GM21723 (cell line): ENCODE data around the gene APOL6.
"Not testable (repeated sequence)": the region's sequence is repeated elsewhere in the genome, so short reads cannot be mapped to it uniquely, and the experiment has no call there.

Source experiments
- ATAC-seq: cut with Tn5 transposase; IDR thresholded peaks from one replicate; pipeline ENCODE4 v1.9.1; 2021; ENCODE audit warnings: mild to moderate bottlenecking, moderate library complexity; ENCODE audit not compliant: unreplicated experiment

Gene APOL6

GRCh38 chr22:35617137-35617755 lies 31.0 kb upstream of the APOL6 start, which contains the start of gene MB:
MB (minus strand) TSS chr22:35617329; CDS start chr22:35617257, 72 bp downstream.
- ATAC-seq = no peak

GRCh38 chr22:35618427-35619223 lies 29.6 kb upstream of the APOL6 start:
- ATAC-seq = no peak

DNA sequence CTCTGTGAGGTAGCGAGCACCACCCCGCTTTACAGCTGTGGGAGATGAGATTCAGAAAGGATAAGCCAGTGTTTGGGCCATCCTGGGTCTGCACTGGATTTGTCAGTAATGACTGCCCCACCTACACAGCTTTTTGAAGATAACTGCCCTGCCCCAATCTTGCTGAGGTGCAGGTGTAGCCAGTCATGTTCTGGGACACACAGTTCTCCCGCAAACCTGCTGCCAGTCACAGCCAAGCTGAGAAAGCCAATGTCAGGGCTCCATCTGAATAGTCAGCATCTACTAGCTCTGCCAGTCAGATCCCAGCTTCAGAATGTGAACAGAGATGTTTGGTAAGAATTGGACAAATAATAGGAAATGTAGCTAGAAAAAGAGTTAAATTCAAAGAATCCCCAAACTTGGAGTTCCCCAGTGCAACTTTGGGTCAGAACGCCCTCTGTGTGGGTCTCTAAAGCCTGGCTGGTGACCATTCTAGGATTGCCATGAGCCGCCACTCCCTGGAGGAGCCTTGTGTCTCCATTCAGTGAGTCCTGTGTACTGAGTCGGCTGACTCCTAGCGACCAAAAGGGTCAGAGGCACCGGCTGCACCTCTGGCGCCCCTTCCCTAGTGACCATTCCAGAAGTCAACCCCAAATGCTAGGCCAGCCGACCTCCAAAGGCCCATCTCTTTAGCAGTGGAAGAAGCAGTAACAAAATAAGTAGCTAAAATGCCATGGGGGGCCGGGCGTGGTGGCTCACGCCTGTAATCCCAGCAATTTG lies 28.7 kb upstream of the APOL6 start:
- no peak for ATAC-seq

DNA sequence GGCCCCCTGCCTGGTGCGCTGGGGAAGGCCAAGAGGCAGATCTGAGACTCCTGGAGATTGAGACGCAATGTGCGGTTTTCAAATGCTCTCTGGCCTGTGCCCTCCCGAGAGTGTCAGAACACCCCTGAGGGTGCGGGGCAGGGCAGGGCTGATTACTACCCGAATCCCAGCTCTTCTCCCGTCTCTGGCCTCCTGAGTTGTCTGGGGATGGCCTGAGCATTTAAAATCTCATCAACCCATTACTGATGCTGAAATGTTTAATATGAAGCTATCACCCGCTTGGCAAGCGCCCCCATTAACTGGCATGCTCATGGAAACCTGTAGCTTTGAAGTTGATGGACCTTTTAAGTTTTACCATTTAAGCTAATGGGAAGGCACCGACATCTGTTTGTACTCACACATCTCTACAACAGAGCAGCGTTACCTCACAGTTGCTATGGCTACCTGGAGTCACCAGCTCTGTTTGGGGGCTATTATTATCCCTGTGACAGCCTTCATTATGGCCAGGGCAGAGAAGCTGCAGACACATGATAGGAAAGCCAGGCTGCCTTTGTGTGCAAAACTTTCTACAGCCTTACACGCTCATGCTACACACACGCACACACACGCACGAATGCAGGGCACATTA lies 27.5 kb upstream of the APOL6 start:
- no peak for ATAC-seq

- no peak for ATAC-seq
These were observed 26.8 kb upstream of the APOL6 start for GRCh38 chr22:35621451-35621850.

DNA sequence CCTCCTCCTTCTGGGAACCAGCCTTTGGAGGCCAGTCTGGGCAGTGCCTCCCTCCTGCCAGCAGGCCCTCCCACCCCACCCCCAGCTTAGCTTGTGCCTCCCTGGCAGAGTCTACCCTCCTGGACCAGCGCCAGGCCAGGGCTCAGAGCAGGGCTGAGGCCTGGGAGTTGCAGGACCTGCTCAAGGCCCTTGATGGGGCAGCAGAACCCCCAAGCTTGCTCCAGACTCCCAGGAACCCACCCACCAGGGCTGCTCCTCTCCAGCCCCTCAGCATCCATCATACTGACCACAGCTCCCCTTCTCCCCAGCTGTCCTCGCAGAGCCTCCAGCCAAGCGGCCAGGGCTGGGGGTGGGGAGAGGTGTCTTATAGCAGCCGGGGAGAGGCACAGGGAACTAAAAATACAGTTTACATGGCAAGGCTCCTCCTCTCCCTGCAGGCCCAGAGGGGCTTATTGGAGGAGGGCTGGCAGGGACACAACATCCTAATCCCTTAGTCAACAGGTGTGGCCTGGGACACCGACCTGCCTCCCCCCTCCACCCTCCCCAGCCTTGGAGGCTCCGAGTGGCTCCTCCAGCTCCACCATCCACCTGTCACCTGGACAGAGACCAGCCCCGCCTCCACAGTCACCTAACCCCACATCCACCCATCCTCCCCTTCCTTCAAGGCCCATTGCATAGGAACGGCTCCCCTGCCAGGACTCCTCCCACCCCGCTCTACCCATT lies 25.9 kb upstream of the APOL6 start:
- no peak for ATAC-seq

DNA sequence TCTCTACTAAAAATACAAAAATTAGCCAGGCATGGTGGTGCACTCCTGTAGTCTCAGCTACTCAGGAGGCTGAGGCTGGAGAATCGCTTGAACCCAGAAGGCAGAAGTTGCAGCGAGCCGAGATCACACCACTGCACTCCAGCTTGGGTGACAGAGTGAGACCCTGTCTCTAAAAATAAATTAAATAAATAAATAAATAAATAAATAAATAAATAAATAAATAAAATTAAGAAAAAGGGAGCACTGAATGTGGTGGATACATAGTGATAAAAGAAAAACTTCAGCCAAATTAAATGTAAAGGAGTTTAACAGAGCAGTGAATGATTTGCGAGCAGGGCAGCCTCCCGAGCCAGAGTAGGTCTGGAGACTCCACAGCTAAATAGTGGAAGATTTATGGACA lies 24.4 kb upstream of the APOL6 start:
- ATAC-seq = not testable (repeated sequence)

DNA sequence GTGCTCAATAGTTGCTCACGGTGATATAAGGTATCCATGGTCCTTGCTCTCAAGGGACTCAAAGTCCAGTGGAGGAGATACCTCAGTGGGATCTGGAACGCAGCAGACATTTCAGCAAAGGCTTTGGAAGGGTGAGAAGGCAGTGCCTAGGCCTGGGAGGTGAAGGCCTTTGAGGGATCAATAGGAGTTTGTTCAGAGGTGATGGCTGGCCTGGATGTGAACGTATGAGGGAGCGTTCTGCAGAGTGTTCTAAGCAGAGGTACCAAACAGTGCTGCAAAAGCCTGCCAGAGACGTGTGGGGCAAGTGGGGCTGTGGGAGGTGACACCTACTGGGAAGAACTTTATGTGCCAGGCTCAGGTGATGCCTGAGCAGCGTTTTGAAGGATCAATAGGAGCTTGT lies 23.7 kb upstream of the APOL6 start:
- no peak for ATAC-seq

GRCh38 chr22:35625763-35626432 lies 22.3 kb upstream of the APOL6 start:
- no peak for ATAC-seq

DNA sequence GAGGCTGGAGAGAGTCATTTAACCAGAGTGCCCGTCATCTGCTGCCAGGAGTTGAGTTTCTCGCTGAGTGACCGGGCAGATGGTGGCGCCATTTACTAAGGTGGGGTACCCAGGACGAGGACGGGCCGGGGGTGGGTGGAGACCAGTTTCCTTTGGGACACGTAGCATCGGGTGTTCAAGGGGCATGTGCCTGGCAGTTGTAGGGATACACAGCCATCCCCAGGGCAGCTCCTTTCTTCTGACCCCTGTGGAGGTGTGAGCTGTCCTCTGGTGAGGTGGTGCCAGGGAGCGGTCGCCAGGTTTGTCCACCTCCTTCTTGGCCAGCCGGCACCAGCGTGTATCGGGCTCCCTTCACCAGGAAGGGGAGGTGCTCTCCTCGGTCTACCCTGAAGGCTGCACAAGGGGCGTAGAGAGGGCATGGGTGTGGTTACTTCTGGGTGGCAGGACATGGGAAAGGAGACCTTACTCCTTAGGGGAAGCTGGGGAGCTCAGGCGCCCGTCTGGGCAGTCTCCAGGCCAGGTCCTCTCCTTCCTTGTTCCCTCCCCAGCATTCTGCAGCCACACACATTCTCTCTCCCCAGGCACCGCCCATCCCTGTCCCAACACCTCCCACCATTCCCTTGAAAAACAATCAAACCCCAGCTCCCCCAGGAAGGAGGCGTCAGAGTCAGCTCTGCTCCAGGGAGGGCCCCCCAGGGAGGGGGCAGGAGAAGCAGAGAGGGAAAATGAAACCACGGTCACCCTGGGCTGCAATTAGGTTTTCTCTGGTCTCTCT lies 20.8 kb upstream of the APOL6 start:
- no peak for ATAC-seq

- no peak for ATAC-seq
These were observed 19.5 kb upstream of the APOL6 start for GRCh38 chr22:35628732-35629131.

- ATAC-seq = no peak
These were observed 18.6 kb upstream of the APOL6 start for GRCh38 chr22:35629406-35630216.

DNA sequence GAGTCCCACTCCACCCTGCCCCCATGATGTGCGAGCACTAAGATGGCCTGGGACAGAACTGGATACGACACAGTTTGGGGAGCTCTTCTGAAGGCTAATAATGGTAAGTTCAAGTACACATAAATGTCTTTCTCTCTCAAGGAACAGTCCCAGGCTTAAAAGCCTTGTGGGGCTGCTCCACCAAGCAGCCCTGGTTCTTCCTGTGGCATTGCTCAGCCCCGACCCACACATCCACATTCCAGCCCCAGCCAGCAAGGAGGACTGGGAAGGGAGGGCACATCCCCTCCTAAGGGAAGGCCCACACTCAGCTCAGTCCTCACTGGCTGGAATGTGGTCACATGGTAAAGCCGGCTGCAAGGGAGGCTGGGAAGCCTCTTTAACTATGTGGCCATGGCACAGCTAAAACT lies 17.9 kb upstream of the APOL6 start:
- no peak for ATAC-seq

DNA sequence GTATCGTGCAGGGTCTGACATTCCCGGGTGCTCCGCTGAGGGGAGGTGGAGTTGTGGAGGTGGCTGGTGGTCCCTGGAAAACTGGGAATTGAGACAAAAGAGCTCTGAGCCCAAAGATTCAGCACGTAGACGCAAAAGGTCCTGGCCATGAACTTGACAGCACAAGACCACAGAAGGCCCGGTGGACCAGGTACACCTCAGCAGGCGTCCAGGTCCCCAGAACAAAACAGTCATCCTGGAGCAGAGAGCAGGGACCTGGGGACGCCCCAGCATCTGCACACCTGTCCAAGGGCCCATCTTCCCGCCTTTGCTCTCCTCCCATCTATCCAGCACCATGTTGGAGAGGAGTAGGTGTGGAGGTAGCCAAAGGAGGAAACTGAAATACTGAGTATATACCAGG lies 17.4 kb upstream of the APOL6 start:
- ATAC-seq = no peak

GRCh38 chr22:35631597-35631996 lies 16.6 kb upstream of the APOL6 start:
- no peak for ATAC-seq

DNA sequence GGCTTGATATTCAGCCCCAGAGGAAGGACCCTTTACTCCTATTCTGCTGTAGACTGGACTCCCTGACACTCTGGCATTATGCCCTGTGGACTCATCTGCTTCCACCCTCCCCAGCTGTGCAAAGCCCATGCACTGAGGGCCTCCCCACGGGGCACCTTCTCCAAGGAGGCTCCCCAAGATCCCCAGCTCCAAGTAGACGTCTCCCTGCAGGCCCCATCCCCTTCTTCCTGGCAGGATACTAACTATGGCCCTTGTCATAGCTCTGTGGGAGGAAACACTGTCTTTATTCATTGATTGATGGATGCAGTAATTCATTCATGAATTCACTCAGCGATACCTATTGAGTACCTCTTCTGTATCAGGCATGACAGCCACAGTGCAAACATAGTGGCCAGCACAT lies 15.3 kb upstream of the APOL6 start:
- ATAC-seq = no peak

DNA sequence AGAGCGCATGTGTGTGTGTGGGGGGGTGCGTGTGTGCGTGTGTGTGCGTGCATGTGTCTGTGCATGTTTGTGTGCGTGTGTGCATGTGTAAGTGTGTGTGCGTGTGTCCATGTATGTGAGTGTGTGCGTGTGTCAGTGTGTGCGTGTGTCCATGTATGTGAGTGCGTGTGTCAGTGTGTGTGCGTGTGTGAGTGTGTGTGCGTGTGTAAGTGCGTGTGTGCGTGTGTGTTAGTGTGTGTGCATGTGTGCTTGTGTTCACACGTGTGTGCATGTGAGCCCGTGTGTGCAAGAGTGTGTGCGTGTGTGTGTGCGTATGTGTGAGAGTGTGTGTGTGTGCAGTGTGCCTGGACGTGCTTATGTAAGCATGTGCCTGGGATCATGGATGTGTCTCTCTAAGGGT lies 14.7 kb upstream of the APOL6 start:
- ATAC-seq = no peak

DNA sequence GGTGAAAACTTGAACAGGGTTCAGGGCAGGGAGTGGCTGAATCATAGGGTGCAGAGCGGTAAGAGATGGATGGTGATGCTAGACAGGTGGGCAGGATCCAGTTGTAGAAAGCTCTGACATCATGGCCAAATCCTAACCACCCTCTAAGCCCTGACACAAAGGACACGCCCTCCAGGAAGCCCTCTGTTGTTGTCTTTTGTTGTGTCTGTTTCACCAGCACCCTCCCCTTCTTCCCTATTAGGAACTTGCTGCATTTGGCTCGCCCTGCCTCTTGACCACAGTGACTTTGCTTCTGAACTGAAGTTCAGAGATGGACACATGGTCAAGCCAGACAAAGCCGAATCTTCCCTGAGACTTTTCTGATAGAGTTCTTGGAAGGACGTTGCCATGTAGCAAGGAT lies 14.2 kb upstream of the APOL6 start:
- no peak for ATAC-seq
